HG03135 (cell line): Measurements from ENCODE around the gene GLYR1.
A peak's percentile ranks its signal among the peaks of the same experiment; 100 is the strongest.
"Not testable (repeated sequence)": the region's sequence is repeated elsewhere in the genome, so short reads cannot be mapped to it uniquely, and the experiment has no call there.

Source experiments
- ATAC-seq: cut with Tn5 transposase; IDR thresholded peaks from one replicate; pipeline ENCODE4 v1.9.1; 2021; ENCODE audit warnings: mild to moderate bottlenecking, moderate library complexity; ENCODE audit not compliant: unreplicated experiment

The GLYR1 gene

GRCh38 chr16:4790261-4790660, 56.8 kb downstream of the GLYR1 start:
- ATAC-seq, result no peak

- no peak for ATAC-seq
Measured at GRCh38 chr16:4788910-4789309, 58.2 kb downstream of the GLYR1 start.

GRCh38 chr16:4788489-4788889, 58.6 kb downstream of the GLYR1 start:
- no peak for ATAC-seq

- no peak for ATAC-seq
Measured at GRCh38 chr16:4787627-4788482, 59.2 kb downstream of the GLYR1 start, which contains the start of gene SEPTIN12. Gene SEPTIN12 (minus strand): TSS chr16:4788345. CDS start chr16:4787645, 700 bp downstream.

GRCh38 chr16:4787068-4787467, 60.0 kb downstream of the GLYR1 start:
- ATAC-seq, result no peak

GRCh38 chr16:4785758-4786433, 61.2 kb downstream of the GLYR1 start:
- no peak for ATAC-seq

GRCh38 chr16:4784444-4784987, 62.6 kb downstream of the GLYR1 start:
- ATAC-seq, result not testable (repeated sequence)

GRCh38 chr16:4783951-4784336, 63.1 kb downstream of the GLYR1 start:
- ATAC-seq, result no peak

- no peak for ATAC-seq
Measured at GRCh38 chr16:4783251-4783950, 63.7 kb downstream of the GLYR1 start.

GRCh38 chr16:4780235-4780634, 66.9 kb downstream of the GLYR1 start:
- ATAC-seq, result no peak

- ATAC-seq, result no peak
Measured at GRCh38 chr16:4778050-4778392, 69.1 kb downstream of the GLYR1 start.

- no peak for ATAC-seq
Measured at GRCh38 chr16:4777339-4778049, 69.6 kb downstream of the GLYR1 start.

- no peak for ATAC-seq
Measured at GRCh38 chr16:4776141-4776705, 70.9 kb downstream of the GLYR1 start.

- no peak for ATAC-seq
Measured at GRCh38 chr16:4775005-4775404, 72.1 kb downstream of the GLYR1 start.

GRCh38 chr16:4772351-4772750, 74.7 kb downstream of the GLYR1 start:
- ATAC-seq, result no peak

GRCh38 chr16:4771646-4772045, 75.4 kb downstream of the GLYR1 start:
- ATAC-seq, result no peak

- ATAC-seq, result no peak
Measured at GRCh38 chr16:4769306-4769638, 77.8 kb downstream of the GLYR1 start.

- ATAC-seq, result peak; percentile 49
Measured at GRCh38 chr16:4768549-4769305, 78.4 kb downstream of the GLYR1 start.

GRCh38 chr16:4767872-4768548, 79.1 kb downstream of the GLYR1 start:
- peak; percentile 1 for ATAC-seq
